OCI-LY7 (cell line): ENCODE measurements around the gene CFAP99. TPM values are rescaled to one million over a fixed set of nuclear protein-coding genes. Genes with fewer than 3 reads are reported as not detected.

ENCODE experiments used
- BruUV-seq: library from RNA; stranded (reverse); fragments of 400-500 nt; replicated peaks from 2 replicates; lab custom pipeline; 2021; lab: Mats Ljungman, UMichigan
- CTCF ChIA-PET: fragments of 300-600 bp; sonication (Branson Sonifier 250); formaldehyde crosslinking; loops from one replicate; lab custom pipeline; 2022; ENCODE audit warnings: antibody characterized with exemption; ENCODE audit not compliant: unreplicated experiment; lab: Charles Lee
- POLR2A ChIA-PET: fragments of 300-600 bp; sonication (Branson Sonifier 250); formaldehyde crosslinking; loops from one replicate; lab custom pipeline; 2022; ENCODE audit warnings: antibody characterized with exemption; lab: Charles Lee
- DNase-seq: peaks from one replicate; pipeline ENCODE4 v3.0.0-alpha.2; 2015; ENCODE audit warnings: low spot score
- H2AFZ ChIP-seq: fragments of 200-600 bp; sonication (generic), shearing (Covaris generic); 2 replicates; pipeline ENCODE4 v1.6.1; 2014; ENCODE audit warnings: mild to moderate bottlenecking, antibody characterized with exemption, low read length, moderate library complexity
- H3K27ac ChIP-seq: fragments of 200-600 bp; sonication (generic); 2 replicates; pipeline ENCODE4 v1.5.1; 2014; ENCODE audit warnings: mixed run types, low read depth, mild to moderate bottlenecking, moderate library complexity, low read length, inconsistent platforms; ENCODE audit not compliant: poor library complexity, severe bottlenecking
- H3K36me3 ChIP-seq: fragments of 200-600 bp; sonication (generic); 2 replicates; pipeline ENCODE4 v1.6.1; 2014; ENCODE audit warnings: mild to moderate bottlenecking, antibody characterized with exemption, low read length, moderate library complexity, mixed read lengths; ENCODE audit not compliant: insufficient read depth
- H3K4me1 ChIP-seq: fragments of 200-600 bp; sonication (generic); 2 replicates; pipeline ENCODE4 v1.5.1; 2014; ENCODE audit warnings: mild to moderate bottlenecking, low read length; ENCODE audit not compliant: insufficient read depth, poor library complexity, severe bottlenecking
- H3K4me2 ChIP-seq: fragments of 200-600 bp; sonication (generic); 2 replicates; pipeline ENCODE4 v1.6.1; 2014; ENCODE audit warnings: mild to moderate bottlenecking, low read length
- H3K4me3 ChIP-seq: fragments of 200-600 bp; sonication (generic); 2 replicates; pipeline ENCODE4 v1.5.1; 2014; ENCODE audit warnings: mild to moderate bottlenecking, low read depth, low read length; ENCODE audit not compliant: poor library complexity, severe bottlenecking
- H3K79me2 ChIP-seq: fragments of 200-600 bp; sonication (generic); 2 replicates; pipeline ENCODE4 v1.6.1; 2016; ENCODE audit warnings: low read depth, mild to moderate bottlenecking, low read length, moderate library complexity, mixed read lengths; ENCODE audit not compliant: insufficient read depth
- H3K9me2 ChIP-seq: fragments of 200-600 bp; sonication (generic); 2 replicates; pipeline ENCODE4 v1.6.1; 2016; ENCODE audit warnings: mild to moderate bottlenecking, low read length, mixed read lengths; ENCODE audit not compliant: insufficient read depth
- H3K9me3 ChIP-seq: fragments of 200-600 bp; sonication (generic); 2 replicates; pipeline ENCODE4 v1.6.1; 2014; ENCODE audit warnings: mild to moderate bottlenecking, mixed run types, low read length, mixed read lengths
- H4K20me1 ChIP-seq: fragments of 200-600 bp; sonication (generic); 2 replicates; pipeline ENCODE4 v1.6.1; 2014; ENCODE audit warnings: mild to moderate bottlenecking, antibody characterized with exemption, low read length, moderate library complexity, mixed read lengths; ENCODE audit not compliant: insufficient read depth
- CTCF ChIP-seq: fragments of 200-600 bp; sonication (generic); conservative IDR thresholded peaks from 2 replicates; pipeline ENCODE4 v1.5.1; 2014; ENCODE audit warnings: mild to moderate bottlenecking, antibody characterized with exemption, low read length, moderate library complexity, mixed read lengths
- EZH2phosphoT487 ChIP-seq: fragments of 200-600 bp; sonication (generic); IDR thresholded peaks from 2 replicates; pipeline ENCODE4 v1.6.1; 2018; ENCODE audit warnings: low read depth, borderline replicate concordance, mild to moderate bottlenecking, mixed run types, antibody characterized with exemption, low read length, moderate library complexity, mixed read lengths
- intact Hi-C: fragments of 100-400 bp; cut with micrococcal nuclease; formaldehyde crosslinking; loops from one replicate; pipeline ENCODE4 v1.10.0; 2022; ENCODE audit not compliant: unreplicated experiment
- total RNA-seq, 2 experiments: library from RNA; depleted of rRNA in 1 of 2; stranded (reverse); fragments of >200 nt in 1 of 2; shearing (Covaris generic) in 1 of 2; gene quantifications; 2 replicates each; pipeline ENCODE4 v1.2.3, GENCODE V29; 2014 to 2022

The CFAP99 gene
- total RNA-seq, 2 experiments from 2014 or later = not detected

DNA sequence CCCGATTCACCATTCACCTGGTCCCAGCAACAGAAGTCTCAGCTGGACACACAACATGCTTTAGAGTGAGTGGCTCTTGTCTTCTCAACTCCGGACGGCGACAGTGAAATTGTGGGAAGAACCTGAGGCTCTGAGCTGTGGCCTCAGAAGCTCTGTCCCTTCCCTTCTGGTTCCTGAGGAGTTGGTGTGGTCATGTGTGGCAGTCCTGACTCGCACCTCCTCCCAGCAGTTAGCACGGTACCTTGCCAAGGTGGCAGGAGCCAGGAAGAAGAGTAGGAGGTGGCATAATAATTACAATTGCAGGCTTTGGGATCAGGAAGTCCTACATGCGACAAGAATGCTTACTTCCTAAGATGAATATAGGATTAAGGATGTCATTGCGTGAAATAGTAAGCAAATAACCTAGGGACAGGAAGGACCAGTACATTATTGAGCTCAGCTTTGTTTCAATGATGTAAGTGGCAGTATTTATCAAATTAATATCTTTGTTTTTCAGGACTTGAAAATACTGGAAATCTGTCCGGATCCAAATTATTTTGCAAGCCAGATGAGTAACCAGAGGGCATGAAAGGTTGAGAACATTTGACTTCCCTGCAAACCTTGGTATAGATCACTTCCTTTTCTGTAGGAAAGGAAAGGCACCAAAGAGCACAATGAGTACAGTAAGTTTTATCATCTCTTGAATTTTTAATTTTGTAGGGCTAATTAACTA, 71.2 kb downstream of the CFAP99 start:
- Histone ChIP-seq H3K79me2 (peaks cover 96% of the 10 kb centered on the region), H3K9me2 (no peaks in the 10 kb centered on the region), H3K4me1 (peaks cover 17% of the 10 kb centered on the region), H3K9me3 (no peaks in the 10 kb centered on the region), H3K27ac (no peak overlapping the region), H3K4me3 (no peak overlapping the region), H4K20me1 (peaks cover 24% of the 10 kb centered on the region), H2AFZ (no peak overlapping the region), H3K36me3 (peaks cover 94% of the 10 kb centered on the region), H3K4me2 (no peak overlapping the region)
- BruUV-seq = no TSS peak
- ChIA-PET POLR2A (interaction anchor here (0.6 to 1.8 kb wide), 2 partner anchors 14 to 408 kb away, joined by 3 to 5 read pairs; no protein-coding TSS in a partner anchor), CTCF (no interaction called here)
- intact Hi-C loops = no loop called here
- DNase-seq = no peak
- no peak for TF ChIP-seq CTCF
- TF ChIP-seq EZH2phosphoT487 = no peak

- no peaks in the 10 kb centered on the region for H3K9me2 ChIP-seq
- BruUV-seq = no TSS peak
- no peak overlapping the region for H2AFZ ChIP-seq
- H3K4me1 ChIP-seq = peaks cover 4% of the 10 kb centered on the region
- no peak overlapping the region for H3K4me3 ChIP-seq
- no peak overlapping the region for H3K27ac ChIP-seq
- H3K36me3 ChIP-seq = peaks cover 99% of the 10 kb centered on the region
- H3K79me2 ChIP-seq = peaks cover 70% of the 10 kb centered on the region
- H3K4me2 ChIP-seq = no peak overlapping the region
- no peaks in the 10 kb centered on the region for H4K20me1 ChIP-seq
- ChIA-PET CTCF (no interaction called here), POLR2A (interaction anchor here (0.7 to 1.5 kb wide), 2 partner anchors 43 to 44 kb away, joined by 3 to 8 read pairs; partner anchors contain the start of gene FAM193A)
- no peak for DNase-seq
- TF ChIP-seq CTCF (no peak), EZH2phosphoT487 (no peak)
- H3K9me3 ChIP-seq = no peaks in the 10 kb centered on the region
- intact Hi-C loops = no loop called here
These were observed 74.2 kb downstream of the CFAP99 start for GRCh38 chr4:2492970-2493369.

DNA sequence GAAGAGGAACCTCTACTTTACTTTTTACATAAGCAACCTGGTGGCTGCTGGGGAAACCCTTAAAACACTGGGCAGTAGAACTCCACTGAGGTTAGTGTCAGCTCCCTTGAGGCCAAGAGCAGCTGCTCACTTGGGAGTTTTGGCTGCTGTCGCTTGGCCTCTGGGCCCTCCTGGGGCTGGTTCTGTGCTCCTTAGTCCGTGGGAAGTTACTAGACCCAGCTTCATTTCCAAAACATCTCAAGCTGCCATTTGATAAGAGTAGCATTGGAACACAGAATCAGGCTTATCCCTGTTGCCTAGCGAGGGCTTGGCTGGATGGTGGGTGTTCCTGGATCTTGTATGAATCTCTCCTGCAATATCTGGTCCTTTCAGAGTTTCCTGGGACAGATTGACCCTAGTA, 76.2 kb downstream of the CFAP99 start:
- BruUV-seq = no TSS peak
- no peaks in the 10 kb centered on the region for H4K20me1 ChIP-seq
- ChIA-PET CTCF (no interaction called here), POLR2A (no interaction called here)
- peaks cover 99% of the 10 kb centered on the region for H3K36me3 ChIP-seq
- no peak overlapping the region for H2AFZ ChIP-seq
- intact Hi-C loops = no loop called here
- DNase-seq = no peak
- no peak overlapping the region for H3K4me3 ChIP-seq
- H3K9me3 ChIP-seq = no peaks in the 10 kb centered on the region
- no peak overlapping the region for H3K27ac ChIP-seq
- H3K79me2 ChIP-seq = peaks cover 50% of the 10 kb centered on the region
- TF ChIP-seq EZH2phosphoT487 = no peak
- TF ChIP-seq CTCF = no peak
- no peak overlapping the region for H3K4me2 ChIP-seq
- no peaks in the 10 kb centered on the region for H3K9me2 ChIP-seq
- H3K4me1 ChIP-seq = peaks cover 4% of the 10 kb centered on the region
